Activated B cell treated with CpG ODN at 0.5 μM for 24 hours (primary cell): ENCODE results near the gene TRMU. TPM values are rescaled to one million over a fixed set of nuclear protein-coding genes. Genes with fewer than 3 reads are reported as not detected.

Experiments used
- ATAC-seq: fragments of 200-7000 bp; cut with Tn5 transposase; one replicate; pipeline ENCODE4 v1.10.0; 2021; ENCODE audit warnings: low read depth, mild to moderate bottlenecking, moderate library complexity
- CTCF ChIA-PET: fragments of 350-600 bp; sonication (Branson Sonifier 250); formaldehyde crosslinking; loops from one replicate; lab custom pipeline; 2021; ENCODE audit warnings: antibody characterized with exemption; lab: Charles Lee
- POLR2A ChIA-PET: fragments of 350-600 bp; sonication (Branson Sonifier 250); formaldehyde crosslinking; loops from one replicate; lab custom pipeline; 2021; ENCODE audit warnings: antibody characterized with exemption; lab: Charles Lee
- DNase-seq: peaks from one replicate; pipeline ENCODE4 v3.0.0; 2022
- H3K27ac Mint-ChIP-seq: one replicate; pipeline ENCODE4 v1.8.0; 2020; ENCODE audit warnings: mixed read lengths
- H3K27me3 Mint-ChIP-seq: one replicate; pipeline ENCODE4 v1.8.0; 2021; ENCODE audit warnings: mixed read lengths
- H3K36me3 Mint-ChIP-seq: one replicate; pipeline ENCODE4 v1.8.0; 2021; ENCODE audit warnings: low read depth, mixed read lengths
- H3K4me1 Mint-ChIP-seq: one replicate; pipeline ENCODE4 v1.8.0; 2021; ENCODE audit warnings: mixed read lengths
- H3K4me3 Mint-ChIP-seq: one replicate; pipeline ENCODE4 v1.8.0; 2020; ENCODE audit warnings: mild to moderate bottlenecking, mixed read lengths
- H3K9me3 Mint-ChIP-seq: one replicate; pipeline ENCODE4 v1.8.0; 2020; ENCODE audit warnings: mixed read lengths
- intact Hi-C: fragments of 100-400 bp; cut with micrococcal nuclease; formaldehyde crosslinking; loops from one replicate; pipeline ENCODE4 v1.15.1; 2024
- total RNA-seq: library from RNA; stranded (reverse); gene quantifications from 2 replicates; pipeline ENCODE4 v1.2.3, GENCODE V29; 2022
- TF ChIP-seq, protein P1 (sequence below): fragments of 200-600 bp; IDR thresholded peaks from one replicate; pipeline ENCODE4 v1.8.0; 2022; ENCODE audit warnings: antibody characterized with exemption, mild to moderate bottlenecking

The TRMU gene
- total RNA-seq, 1 donor from 2014 or later, result 60.0 TPM

DNA sequence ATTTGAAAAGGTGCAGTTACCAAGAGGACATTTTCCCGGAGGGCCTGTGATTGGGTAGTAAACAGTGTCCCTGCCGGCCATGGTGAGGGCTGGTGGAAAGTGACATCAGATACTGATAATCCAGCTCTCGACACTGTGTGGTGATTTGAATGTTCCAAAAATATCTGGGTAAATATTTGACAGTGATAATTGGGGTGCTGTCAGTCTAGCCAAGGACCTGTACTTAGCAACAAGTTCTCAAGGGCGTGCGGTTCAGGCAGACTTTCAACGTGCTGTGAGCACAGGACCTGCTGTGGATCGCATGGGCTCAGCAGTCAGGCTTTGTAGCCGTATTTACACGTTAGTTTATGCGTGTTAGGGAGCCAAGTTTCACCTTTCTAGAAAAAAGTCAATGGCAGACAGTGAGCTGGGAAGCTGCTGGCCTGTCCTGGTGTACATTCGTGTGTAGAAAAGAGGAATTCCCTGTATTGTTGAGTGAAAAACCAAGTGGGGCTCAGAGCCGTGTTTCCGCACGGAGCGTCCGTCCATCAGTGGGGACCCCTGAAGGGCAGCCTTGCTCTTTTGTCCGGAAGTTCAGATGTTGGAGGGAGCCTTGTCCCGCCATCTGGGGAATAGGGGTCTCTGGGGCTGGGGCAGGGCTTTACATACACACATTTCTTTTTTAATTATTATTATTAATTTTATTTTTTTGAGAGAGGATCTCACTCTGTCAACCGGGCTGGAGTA is 11.3 kb downstream of the TRMU start:
- peaks cover 92% of the 10 kb centered on the region for H3K36me3 Mint-ChIP-seq
- no peak overlapping the region for H3K4me3 Mint-ChIP-seq

GRCh38 chr22:46347646-46348045 is 12.1 kb downstream of the TRMU start:
- H3K36me3 Mint-ChIP-seq, result peaks cover 93% of the 10 kb centered on the region
- no peak overlapping the region for H3K4me3 Mint-ChIP-seq
- no peak overlapping the region for H3K27ac Mint-ChIP-seq
- ChIA-PET POLR2A (no interaction called here), CTCF (no interaction called here)
- no peaks in the 10 kb centered on the region for H3K27me3 Mint-ChIP-seq
- no peak for ATAC-seq
- DNase-seq, result no peak
- TF ChIP-seq, protein P1, sequence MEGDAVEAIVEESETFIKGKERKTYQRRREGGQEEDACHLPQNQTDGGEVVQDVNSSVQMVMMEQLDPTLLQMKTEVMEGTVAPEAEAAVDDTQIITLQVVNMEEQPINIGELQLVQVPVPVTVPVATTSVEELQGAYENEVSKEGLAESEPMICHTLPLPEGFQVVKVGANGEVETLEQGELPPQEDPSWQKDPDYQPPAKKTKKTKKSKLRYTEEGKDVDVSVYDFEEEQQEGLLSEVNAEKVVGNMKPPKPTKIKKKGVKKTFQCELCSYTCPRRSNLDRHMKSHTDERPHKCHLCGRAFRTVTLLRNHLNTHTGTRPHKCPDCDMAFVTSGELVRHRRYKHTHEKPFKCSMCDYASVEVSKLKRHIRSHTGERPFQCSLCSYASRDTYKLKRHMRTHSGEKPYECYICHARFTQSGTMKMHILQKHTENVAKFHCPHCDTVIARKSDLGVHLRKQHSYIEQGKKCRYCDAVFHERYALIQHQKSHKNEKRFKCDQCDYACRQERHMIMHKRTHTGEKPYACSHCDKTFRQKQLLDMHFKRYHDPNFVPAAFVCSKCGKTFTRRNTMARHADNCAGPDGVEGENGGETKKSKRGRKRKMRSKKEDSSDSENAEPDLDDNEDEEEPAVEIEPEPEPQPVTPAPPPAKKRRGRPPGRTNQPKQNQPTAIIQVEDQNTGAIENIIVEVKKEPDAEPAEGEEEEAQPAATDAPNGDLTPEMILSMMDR, result no peak
- no peaks in the 10 kb centered on the region for H3K9me3 Mint-ChIP-seq
- H3K4me1 Mint-ChIP-seq, result peaks cover 4% of the 10 kb centered on the region
- intact Hi-C loops, result no loop called here

More for the DNA sequence above, 11.3 kb downstream of the TRMU start:
- Mint-ChIP-seq H3K27me3 (no peaks in the 10 kb centered on the region), H3K9me3 (no peaks in the 10 kb centered on the region), H3K27ac (no peak overlapping the region), H3K4me1 (peaks cover 3% of the 10 kb centered on the region)
- TF ChIP-seq, protein P1, result no peak
- POLR2A ChIA-PET, result no interaction called here
- CTCF ChIA-PET, result no interaction called here
- ATAC-seq (no peak), DNase-seq (no peak)
- intact Hi-C loops, result no loop called here

DNA sequence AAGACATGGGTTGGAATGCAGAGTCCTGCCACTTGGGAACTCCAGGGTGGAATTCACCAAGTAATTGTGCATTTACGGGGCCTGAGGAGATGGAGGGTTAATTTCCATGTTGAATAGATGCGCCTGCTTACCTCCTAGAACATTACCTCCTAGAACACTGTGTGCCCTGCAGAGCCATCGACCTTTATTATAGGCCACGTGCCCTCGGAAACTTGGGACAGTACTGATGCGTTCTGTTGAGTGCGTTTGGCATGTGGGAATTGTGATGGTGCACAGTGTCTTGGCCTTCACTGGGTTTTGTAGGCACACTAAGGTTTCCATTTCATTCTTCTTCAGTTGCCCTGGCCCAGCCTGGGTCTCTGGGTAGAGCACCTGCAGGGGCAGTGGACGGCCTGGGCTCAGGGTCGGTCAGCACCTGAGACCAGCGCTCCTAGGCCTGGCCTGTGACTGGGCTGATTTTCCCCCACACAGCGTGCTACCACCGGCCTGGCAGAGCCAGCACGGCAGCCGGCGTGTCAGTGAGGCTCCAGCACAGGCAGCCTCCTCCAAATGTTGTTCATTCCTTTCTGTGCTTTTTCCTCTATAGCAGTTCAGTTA is 12.7 kb downstream of the TRMU start:
- Mint-ChIP-seq H3K4me3 (no peak overlapping the region), H3K27ac (no peak overlapping the region), H3K9me3 (no peaks in the 10 kb centered on the region), H3K36me3 (peaks cover 93% of the 10 kb centered on the region), H3K27me3 (no peaks in the 10 kb centered on the region), H3K4me1 (peaks cover 9% of the 10 kb centered on the region)
- CTCF ChIA-PET, result no interaction called here
- TF ChIP-seq, protein P1, result no peak
- POLR2A ChIA-PET, result no interaction called here
- ATAC-seq (no peak), DNase-seq (no peak)
- intact Hi-C loops, result no loop called here

GRCh38 chr22:46349238-46349637 is 13.7 kb downstream of the TRMU start:
- peaks cover 12% of the 10 kb centered on the region for H3K4me1 Mint-ChIP-seq
- no peak overlapping the region for H3K27ac Mint-ChIP-seq
- DNase-seq, result no peak
- POLR2A ChIA-PET, result no interaction called here
- intact Hi-C loops, result no loop called here
- TF ChIP-seq, protein P1, result no peak
- no peaks in the 10 kb centered on the region for H3K27me3 Mint-ChIP-seq
- CTCF ChIA-PET, result no interaction called here
- ATAC-seq, result no peak
- peaks cover 92% of the 10 kb centered on the region for H3K36me3 Mint-ChIP-seq
- no peaks in the 10 kb centered on the region for H3K9me3 Mint-ChIP-seq
- no peak overlapping the region for H3K4me3 Mint-ChIP-seq

GRCh38 chr22:46349681-46350080 is 14.2 kb downstream of the TRMU start:
- H3K4me3 Mint-ChIP-seq, result no peak overlapping the region
- ChIA-PET CTCF (no interaction called here), POLR2A (no interaction called here)
- no peaks in the 10 kb centered on the region for H3K9me3 Mint-ChIP-seq
- DNase-seq (no peak), ATAC-seq (no peak)
- H3K27ac Mint-ChIP-seq, result no peak overlapping the region
- TF ChIP-seq, protein P1, result no peak
- H3K36me3 Mint-ChIP-seq, result peaks cover 92% of the 10 kb centered on the region
- no peaks in the 10 kb centered on the region for H3K27me3 Mint-ChIP-seq
- intact Hi-C loops, result no loop called here
- H3K4me1 Mint-ChIP-seq, result peaks cover 12% of the 10 kb centered on the region
